CD14-positive monocyte (primary cell): Measurements from ENCODE around the gene ARRB1. TPM values are rescaled to one million over a fixed set of nuclear protein-coding genes. Genes with fewer than 3 reads are reported as not detected.
A peak's percentile ranks its signal among the peaks of the same experiment; 100 is the strongest.

Experiments
- DNase-seq, 3 donors: peaks; one replicate each; pipeline ENCODE4 v3.0.0-alpha.2; 2011 to 2022
- H2AFZ ChIP-seq: 2 replicates; pipeline ENCODE4 v1.6.0; 2012; ENCODE audit warnings: mild to moderate bottlenecking, low read depth, low read length, inconsistent platforms; ENCODE audit not compliant: insufficient read depth, poor library complexity, severe bottlenecking
- H3K27ac ChIP-seq, 2 donors: 1 replicate in 1 of 2; 2 replicates in 1 of 2; pipeline ENCODE4 v1.5.1; 2012 to 2013; ENCODE audit warnings: low read length in 2 of 2, control low read depth in 1 of 2, inconsistent platforms in 1 of 2, low read depth in 1 of 2, mild to moderate bottlenecking in 1 of 2
- H3K27me3 ChIP-seq, 2 donors: one replicate each; pipeline versions ENCODE4 v1.6.0 to v1.6.1; 2011 to 2013; ENCODE audit warnings: low read length in 2 of 2; ENCODE audit not compliant: control insufficient read depth in 2 of 2, insufficient read depth in 2 of 2
- H3K36me3 ChIP-seq, 2 donors: replicated peaks in 1 of 2; 1 replicate in 1 of 2; 2 replicates in 1 of 2; pipeline versions ENCODE4 v1.5.1 to v1.6.1; 2012 to 2013; ENCODE audit warnings: low read length in 2 of 2, control low read depth in 1 of 2, inconsistent platforms in 1 of 2, mild to moderate bottlenecking in 1 of 2; ENCODE audit not compliant: insufficient read depth in 2 of 2, control insufficient read depth in 1 of 2
- H3K4me1 ChIP-seq, 2 donors: 1 replicate in 1 of 2; 2 replicates in 1 of 2; pipeline versions ENCODE4 v1.5.1 to v1.6.1; 2012 to 2013; ENCODE audit warnings: low read length in 2 of 2, control low read depth in 1 of 2, inconsistent platforms in 1 of 2, mild to moderate bottlenecking in 1 of 2, moderate library complexity in 1 of 2; ENCODE audit not compliant: insufficient read depth in 2 of 2, control insufficient read depth in 1 of 2
- H3K4me2 ChIP-seq: replicated peaks from 2 replicates; pipeline ENCODE3; 2012; ENCODE audit warnings: low read length, moderate library complexity, mild to moderate bottlenecking; ENCODE audit not compliant: poor library complexity, severe bottlenecking; ENCODE audit errors: extremely low read depth
- H3K4me3 ChIP-seq, 3 experiments: fragments of 200-600 bp in 1 of 3; sonication (generic) in 1 of 3; replicated peaks in 1 of 3; 1 replicate in 2 of 3; 2 replicates in 1 of 3; pipeline ENCODE4 v1.5.1; 2011 to 2013; ENCODE audit warnings: low read length in 3 of 3, mild to moderate bottlenecking in 3 of 3, control low read depth in 2 of 3, low read depth in 2 of 3, inconsistent platforms in 1 of 3, moderate library complexity in 1 of 3
- H3K79me2 ChIP-seq: 2 replicates; pipeline ENCODE4 v1.6.0; 2012; ENCODE audit warnings: mild to moderate bottlenecking, control low read depth, inconsistent platforms, low read length, moderate library complexity; ENCODE audit not compliant: insufficient read depth
- H3K9ac ChIP-seq: 2 replicates; pipeline ENCODE4 v1.6.0; 2017; ENCODE audit warnings: low read length, mild to moderate bottlenecking; ENCODE audit not compliant: insufficient read depth, poor library complexity, severe bottlenecking
- H3K9me3 ChIP-seq, 2 donors: replicated peaks in 1 of 2; 1 replicate in 1 of 2; 2 replicates in 1 of 2; pipeline versions ENCODE4 v1.5.1 to v1.6.1; 2012 to 2013; ENCODE audit warnings: low read length in 2 of 2, control low read depth in 1 of 2; ENCODE audit not compliant: control insufficient read depth in 1 of 2, insufficient read depth in 1 of 2
- H4K20me1 ChIP-seq: 2 replicates; pipeline ENCODE4 v1.6.0; 2012; ENCODE audit warnings: mild to moderate bottlenecking, low read length, control low read depth, moderate library complexity; ENCODE audit not compliant: insufficient read depth
- H3K27ac Mint-ChIP-seq, 7 donors: one replicate each; pipeline ENCODE4 v1.8.0; 2020; ENCODE audit warnings: mild to moderate bottlenecking in 7 of 7, mixed read lengths in 7 of 7, moderate library complexity in 6 of 7, inconsistent platforms in 2 of 7
- H3K27me3 Mint-ChIP-seq, 3 donors: one replicate each; pipeline ENCODE4 v1.8.0; 2021 to 2022; ENCODE audit warnings: low read depth in 3 of 3, mild to moderate bottlenecking in 3 of 3, mixed read lengths in 3 of 3, moderate library complexity in 3 of 3, inconsistent platforms in 1 of 3
- H3K36me3 Mint-ChIP-seq, 2 donors: one replicate each; pipeline ENCODE4 v1.8.0; 2020; ENCODE audit warnings: mixed read lengths in 2 of 2, inconsistent platforms in 1 of 2, mild to moderate bottlenecking in 1 of 2
- H3K4me1 Mint-ChIP-seq: one replicate; pipeline ENCODE4 v1.8.0; 2020; ENCODE audit warnings: mild to moderate bottlenecking, mixed read lengths
- H3K4me3 Mint-ChIP-seq, 2 donors: one replicate each; pipeline ENCODE4 v1.8.0; 2020; ENCODE audit warnings: mild to moderate bottlenecking in 2 of 2, mixed read lengths in 2 of 2, moderate library complexity in 1 of 2
- H3K9me3 Mint-ChIP-seq, 7 donors: one replicate each; pipeline ENCODE4 v1.8.0; 2020 to 2022; ENCODE audit warnings: mixed read lengths in 7 of 7, mild to moderate bottlenecking in 6 of 7, moderate library complexity in 6 of 7, inconsistent platforms in 2 of 7
- CTCF ChIP-seq: fragments of 200-600 bp; IDR thresholded peaks from one replicate; pipeline ENCODE4 v1.8.0; 2022; ENCODE audit warnings: antibody characterized with exemption, mild to moderate bottlenecking
- WGBS: methylation state at CpG from one replicate; pipeline ENCODE4 v1.1.5; 2013; ENCODE audit warnings: missing lambda C conversion rate; ENCODE audit not compliant: insufficient coverage; 5-methylcytosine and 5-hydroxymethylcytosine counted together
- intact Hi-C, 2 donors: fragments of 100-400 bp; cut with micrococcal nuclease; formaldehyde crosslinking; loops; one replicate each; pipeline versions ENCODE4 v1.15.0 to v1.15.1; 2023
- polyA plus RNA-seq, 3 donors: library from polyadenylated mRNA; depleted of rRNA in 1 of 3; unstranded in 2 of 3; stranded (reverse) in 1 of 3; fragments of 300-500 nt in 2 of 3; fragments of >200 nt in 1 of 3; fragmentation: Illumina TruSeq in 2 of 3; gene quantifications; 1 replicate in 2 of 3; 2 replicates in 1 of 3; pipeline ENCODE4 v1.2.3, GENCODE V29; 2012 to 2021

ARRB1 gene
- polyA plus RNA-seq, 3 donors: 52.6 to 114 (median 66.5) TPM

- peaks cover 25 to 55% of the 10 kb centered on the region in 2 donors for H3K36me3 ChIP-seq
- no peaks in the 10 kb centered on the region for H3K9me3 ChIP-seq
- Mint-ChIP-seq H3K36me3 (peaks cover 19 to 57% of the 10 kb centered on the region in 2 donors), H3K9me3 (peaks cover 0 to 2% (median 0%) of the 10 kb centered on the region in 7 donors), H3K4me3 (no peak overlapping the region), H3K4me1 (peaks cover 17% of the 10 kb centered on the region), H3K27me3 (peaks cover 0 to 3% (median 2%) of the 10 kb centered on the region in 3 donors), H3K27ac (no peak overlapping the region)
- no peak overlapping the region for H3K27ac ChIP-seq
- no peaks in the 10 kb centered on the region for H3K27me3 ChIP-seq
- H2AFZ ChIP-seq: no peak overlapping the region
- H3K4me1 ChIP-seq: no peaks in the 10 kb centered on the region
- DNase-seq: no peak
- H3K4me2 ChIP-seq: no peak overlapping the region
- TF ChIP-seq CTCF: no peak
- H3K9ac ChIP-seq: no peak overlapping the region
- H3K4me3 ChIP-seq: no peak overlapping the region
- intact Hi-C loops: no loop called here
- H4K20me1 ChIP-seq: peaks cover 99% of the 10 kb centered on the region
- H3K79me2 ChIP-seq: peaks cover 94% of the 10 kb centered on the region
Measured at GRCh38 chr11:75298976-75299260, 52.5 kb downstream of the ARRB1 start.

- H3K79me2 ChIP-seq: peaks cover 94% of the 10 kb centered on the region
- H4K20me1 ChIP-seq: peaks cover 99% of the 10 kb centered on the region
- H3K27ac Mint-ChIP-seq: peak overlapping the region in 1 of 7 donors; percentile 37
- H3K4me3 Mint-ChIP-seq: no peak overlapping the region
- H3K4me1 ChIP-seq: no peaks in the 10 kb centered on the region
- H3K27me3 ChIP-seq: no peaks in the 10 kb centered on the region
- peaks cover 0 to 2% (median 1%) of the 10 kb centered on the region in 3 donors for H3K27me3 Mint-ChIP-seq
- TF ChIP-seq CTCF: no peak
- peaks cover 21 to 58% of the 10 kb centered on the region in 2 donors for H3K36me3 Mint-ChIP-seq
- no peak for DNase-seq
- no peak overlapping the region for H3K4me3 ChIP-seq
- peaks cover 21% of the 10 kb centered on the region for H3K4me1 Mint-ChIP-seq
- H3K27ac ChIP-seq: no peak overlapping the region
- H3K9me3 Mint-ChIP-seq: peaks cover 0 to 2% (median 0%) of the 10 kb centered on the region in 7 donors
- H2AFZ ChIP-seq: no peak overlapping the region
- intact Hi-C loops: no loop called here
- no CpG with 5 or more reads among the region's 4 CpGs for WGBS
- no peaks in the 10 kb centered on the region for H3K9me3 ChIP-seq
- H3K9ac ChIP-seq: no peak overlapping the region
- peaks cover 25 to 55% of the 10 kb centered on the region in 2 donors for H3K36me3 ChIP-seq
- H3K4me2 ChIP-seq: no peak overlapping the region
Measured at GRCh38 chr11:75298191-75298975, 53.1 kb downstream of the ARRB1 start.
